ENCODE results near the gene AS3MT.
A peak's percentile ranks its signal among the peaks of the same experiment; 100 is the strongest.
"Not testable (repeated sequence)": the region's sequence is repeated elsewhere in the genome, so short reads cannot be mapped to it uniquely, and the experiment has no call there.

AS3MT gene

DNA sequence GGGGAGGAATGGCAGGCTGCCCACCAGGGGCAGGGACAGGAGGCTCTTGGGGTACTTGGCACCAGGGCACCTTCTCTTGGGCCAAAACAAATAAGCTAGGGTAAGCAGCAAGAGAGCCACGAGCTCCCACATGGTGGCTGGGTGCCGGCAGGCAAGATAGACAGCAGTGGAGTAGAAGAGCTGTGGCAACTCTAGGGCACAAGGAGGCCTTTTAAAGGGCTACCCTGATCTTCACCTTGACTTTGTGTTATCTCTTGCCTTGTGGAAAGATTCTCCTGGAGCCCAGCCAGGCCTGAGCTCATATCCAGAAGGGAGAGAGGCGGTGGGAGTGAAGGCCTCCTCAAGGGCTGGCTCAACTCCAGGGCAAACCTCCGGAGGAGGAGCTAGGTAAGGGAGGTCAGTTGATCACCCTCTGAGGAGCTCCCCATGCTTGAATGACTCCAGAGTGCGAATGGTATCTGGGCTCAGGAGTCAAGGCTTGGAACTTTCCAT lies 32.0 kb upstream of the AS3MT start, which contains the start of gene CYP17A1:
Gene CYP17A1 (minus strand): TSS at position 184 of the 492 bp plus-strand sequence. CDS start 52 bp downstream, at position 132.
- DNase-seq = no peak
- no peak within 1 kb of the TSS for H3K27ac Mint-ChIP-seq
- H3K4me1 Mint-ChIP-seq = no peaks in the 10 kb centered on the region
- H3K36me3 Mint-ChIP-seq (ENCODE audit: low read depth) = no peaks in the 10 kb centered on the region
- TF ChIP-seq, protein P1, sequence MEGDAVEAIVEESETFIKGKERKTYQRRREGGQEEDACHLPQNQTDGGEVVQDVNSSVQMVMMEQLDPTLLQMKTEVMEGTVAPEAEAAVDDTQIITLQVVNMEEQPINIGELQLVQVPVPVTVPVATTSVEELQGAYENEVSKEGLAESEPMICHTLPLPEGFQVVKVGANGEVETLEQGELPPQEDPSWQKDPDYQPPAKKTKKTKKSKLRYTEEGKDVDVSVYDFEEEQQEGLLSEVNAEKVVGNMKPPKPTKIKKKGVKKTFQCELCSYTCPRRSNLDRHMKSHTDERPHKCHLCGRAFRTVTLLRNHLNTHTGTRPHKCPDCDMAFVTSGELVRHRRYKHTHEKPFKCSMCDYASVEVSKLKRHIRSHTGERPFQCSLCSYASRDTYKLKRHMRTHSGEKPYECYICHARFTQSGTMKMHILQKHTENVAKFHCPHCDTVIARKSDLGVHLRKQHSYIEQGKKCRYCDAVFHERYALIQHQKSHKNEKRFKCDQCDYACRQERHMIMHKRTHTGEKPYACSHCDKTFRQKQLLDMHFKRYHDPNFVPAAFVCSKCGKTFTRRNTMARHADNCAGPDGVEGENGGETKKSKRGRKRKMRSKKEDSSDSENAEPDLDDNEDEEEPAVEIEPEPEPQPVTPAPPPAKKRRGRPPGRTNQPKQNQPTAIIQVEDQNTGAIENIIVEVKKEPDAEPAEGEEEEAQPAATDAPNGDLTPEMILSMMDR (IDR thresholded peaks at IDR 0.05) = no peak
- H3K27me3 Mint-ChIP-seq (ENCODE audit: low read depth, poor library complexity) = peaks cover 31% of the 10 kb centered on the region
- no peak within 1 kb of the TSS for H3K4me3 Mint-ChIP-seq
- peaks cover 31% of the 10 kb centered on the region for H3K9me3 Mint-ChIP-seq

- H3K9me3 Mint-ChIP-seq = peaks cover 39% of the 10 kb centered on the region
- DNase-seq; H3K4me3 Mint-ChIP-seq; H3K27ac Mint-ChIP-seq; H3K4me1 Mint-ChIP-seq; H3K36me3 Mint-ChIP-seq (ENCODE audit: low read depth): not testable (repeated sequence)
- peaks cover 39% of the 10 kb centered on the region for H3K27me3 Mint-ChIP-seq (ENCODE audit: low read depth, poor library complexity)
Observed at GRCh38 chr10:102838276-102838927, 30.9 kb upstream of the AS3MT start.

GRCh38 chr10:102841827-102842345 lies 27.4 kb upstream of the AS3MT start:
- Mint-ChIP-seq H3K27ac (no peak overlapping the region), H3K4me3 (no peak overlapping the region), H3K9me3 (peaks cover 62% of the 10 kb centered on the region), H3K36me3 (ENCODE audit: low read depth) (no peaks in the 10 kb centered on the region), H3K27me3 (ENCODE audit: low read depth, poor library complexity) (peaks cover 36% of the 10 kb centered on the region), H3K4me1 (no peaks in the 10 kb centered on the region)
- TF ChIP-seq, protein P1 (IDR thresholded peaks at IDR 0.05) = no peak
- no peak for DNase-seq

GRCh38 chr10:102843139-102843538 lies 26.1 kb upstream of the AS3MT start:
- H3K27me3 Mint-ChIP-seq (ENCODE audit: low read depth, poor library complexity) = peaks cover 34% of the 10 kb centered on the region
- not testable (repeated sequence) for H3K4me1 Mint-ChIP-seq; H3K36me3 Mint-ChIP-seq (ENCODE audit: low read depth); H3K27ac Mint-ChIP-seq; DNase-seq; H3K4me3 Mint-ChIP-seq
- H3K9me3 Mint-ChIP-seq = peaks cover 59% of the 10 kb centered on the region

- H3K4me1 Mint-ChIP-seq; H3K36me3 Mint-ChIP-seq (ENCODE audit: low read depth); DNase-seq; H3K4me3 Mint-ChIP-seq; H3K27ac Mint-ChIP-seq: not testable (repeated sequence)
- H3K9me3 Mint-ChIP-seq = peaks cover 47% of the 10 kb centered on the region
- H3K27me3 Mint-ChIP-seq (ENCODE audit: low read depth, poor library complexity) = peaks cover 34% of the 10 kb centered on the region
Observed at GRCh38 chr10:102844190-102844776, 25.0 kb upstream of the AS3MT start.

DNA sequence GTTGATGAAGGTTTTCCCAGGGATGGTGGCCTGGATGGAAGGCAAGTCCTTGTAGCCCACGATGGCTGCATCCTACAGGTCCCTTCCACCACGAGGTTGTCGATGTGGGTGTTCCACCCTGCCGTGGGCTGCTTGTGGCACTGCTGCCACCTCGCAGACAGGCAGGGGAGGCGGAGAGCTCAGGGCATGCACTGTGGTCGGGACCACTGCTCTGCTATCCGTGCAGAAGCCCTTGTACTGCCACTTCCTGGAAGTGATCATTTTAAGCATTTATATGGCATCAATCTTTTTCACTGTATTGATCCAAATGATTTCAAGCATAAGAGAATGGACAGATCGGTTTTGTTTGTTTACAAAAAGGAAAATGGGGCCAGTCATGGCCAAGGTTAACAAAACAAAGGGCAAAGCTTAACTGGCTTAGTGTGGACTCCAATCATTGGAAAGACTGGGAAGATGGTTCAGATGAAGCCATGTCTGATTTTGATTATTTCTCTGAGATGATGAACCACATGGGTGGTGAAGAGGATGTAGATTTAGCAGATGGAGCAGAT lies 23.8 kb upstream of the AS3MT start:
- TF ChIP-seq, protein P1 (IDR thresholded peaks at IDR 0.05) = no peak

DNA sequence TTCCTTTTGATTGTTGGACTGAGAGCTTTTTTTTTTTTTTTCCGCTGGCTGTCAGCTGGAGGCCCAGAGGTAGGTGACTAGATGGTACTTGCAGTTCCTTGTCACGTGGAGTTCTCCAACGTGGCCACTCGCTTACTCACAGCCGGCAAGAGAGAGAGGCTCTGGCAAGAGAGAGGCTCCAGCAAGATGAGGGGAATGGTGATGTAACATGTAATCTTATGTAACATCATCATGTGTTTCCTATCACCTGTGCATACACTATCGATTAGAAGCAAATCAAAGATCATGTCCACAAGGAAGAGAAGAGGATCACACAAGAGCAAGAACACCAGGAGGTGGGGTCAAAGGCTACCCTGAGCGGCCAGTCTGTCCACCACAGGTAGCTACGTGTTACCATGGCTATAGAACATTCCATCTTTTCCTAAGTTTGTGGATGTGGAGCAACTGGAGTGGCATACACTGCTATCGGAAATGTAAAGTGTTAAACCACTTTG lies 19.2 kb upstream of the AS3MT start:
- no peak for DNase-seq
- H3K27me3 Mint-ChIP-seq (ENCODE audit: low read depth, poor library complexity) = peaks cover 16% of the 10 kb centered on the region
- H3K9me3 Mint-ChIP-seq = peaks cover 15% of the 10 kb centered on the region
- no peak overlapping the region for H3K4me3 Mint-ChIP-seq
- H3K36me3 Mint-ChIP-seq (ENCODE audit: low read depth) = no peaks in the 10 kb centered on the region
- no peak overlapping the region for H3K27ac Mint-ChIP-seq
- TF ChIP-seq, protein P1 (IDR thresholded peaks at IDR 0.05) = no peak
- H3K4me1 Mint-ChIP-seq = peaks cover 9% of the 10 kb centered on the region

More for the DNA sequence above, 23.8 kb upstream of the AS3MT start:
- Mint-ChIP-seq H3K4me3 (no peak overlapping the region), H3K9me3 (peaks cover 39% of the 10 kb centered on the region), H3K27ac (no peak overlapping the region), H3K4me1 (no peaks in the 10 kb centered on the region), H3K27me3 (ENCODE audit: low read depth, poor library complexity) (peaks cover 29% of the 10 kb centered on the region), H3K36me3 (ENCODE audit: low read depth) (no peaks in the 10 kb centered on the region)
- no peak for DNase-seq

DNA sequence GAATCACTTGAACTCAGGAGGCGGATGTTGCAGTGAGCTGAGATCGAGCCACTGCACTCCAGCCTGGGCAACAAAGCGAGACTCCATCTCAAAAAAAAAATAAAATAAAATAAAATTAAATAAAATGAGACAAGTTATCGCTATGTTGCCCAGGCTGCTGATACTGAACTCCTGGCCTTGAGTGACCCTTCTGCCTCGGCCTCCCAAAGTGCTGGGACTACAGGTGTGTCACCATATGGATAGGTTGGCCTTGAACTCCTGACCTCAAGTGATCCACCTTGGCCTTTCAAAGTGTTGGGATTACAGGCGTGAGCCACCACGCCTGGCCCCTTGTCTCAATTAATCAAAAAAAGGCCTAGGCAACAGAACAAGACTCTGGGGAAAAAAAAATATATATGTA lies 16.0 kb upstream of the AS3MT start:
- DNase-seq; H3K27me3 Mint-ChIP-seq (ENCODE audit: low read depth, poor library complexity); H3K4me3 Mint-ChIP-seq; H3K36me3 Mint-ChIP-seq (ENCODE audit: low read depth); H3K9me3 Mint-ChIP-seq; H3K27ac Mint-ChIP-seq: not testable (repeated sequence)
- H3K4me1 Mint-ChIP-seq = peaks cover 15% of the 10 kb centered on the region

GRCh38 chr10:102855731-102856436 lies 13.4 kb upstream of the AS3MT start:
- DNase-seq; H3K36me3 Mint-ChIP-seq (ENCODE audit: low read depth); H3K27me3 Mint-ChIP-seq (ENCODE audit: low read depth, poor library complexity); H3K9me3 Mint-ChIP-seq: not testable (repeated sequence)
- H3K27ac Mint-ChIP-seq = peak overlapping the region; percentile 42
- H3K4me1 Mint-ChIP-seq = peaks cover 20% of the 10 kb centered on the region
- peak overlapping the region; percentile 54 for H3K4me3 Mint-ChIP-seq
